ENCODE data around the gene SSRP1. TPM values are rescaled to one million over a fixed set of nuclear protein-coding genes. Genes with fewer than 3 reads are reported as not detected.
"Not testable (repeated sequence)": the region's sequence is repeated elsewhere in the genome, so short reads cannot be mapped to it uniquely, and the experiment has no call there.

Gene SSRP1
- total RNA-seq, 1 donor from 2014 or later = 85.4 TPM

DNA sequence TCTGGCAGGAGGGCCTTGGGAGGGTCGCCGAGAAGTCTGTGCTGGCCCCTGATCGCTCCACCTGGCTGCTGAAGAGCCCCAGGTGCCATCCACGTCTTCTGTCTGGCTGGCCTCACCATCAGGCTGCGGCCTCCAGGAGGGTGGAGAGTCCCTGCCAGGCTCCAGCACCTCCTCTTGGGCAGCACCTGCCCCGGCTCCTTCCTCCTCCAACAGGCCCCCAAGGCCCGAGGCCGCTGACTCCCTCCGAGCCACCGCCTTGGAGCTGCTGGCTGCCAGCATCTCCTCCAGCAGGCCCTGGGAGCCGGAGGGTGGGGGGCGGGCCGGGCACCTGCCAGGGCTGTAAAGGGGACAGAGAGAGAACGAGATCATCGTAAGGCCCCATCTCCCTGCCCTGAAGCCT is 33.2 kb downstream of the SSRP1 start:
- Histone ChIP-seq H3K36me3 (peaks cover 13 to 51% of the 10 kb centered on the region in 2 donors), H3K27me3 (no peaks in the 10 kb centered on the region), H3K4me3 (no peak overlapping the region), H3K27ac (no peak overlapping the region), H3K4me1 (peaks cover 46% of the 10 kb centered on the region), H3K9me3 (peaks cover 9% of the 10 kb centered on the region)
- TF ChIP-seq, protein P1, sequence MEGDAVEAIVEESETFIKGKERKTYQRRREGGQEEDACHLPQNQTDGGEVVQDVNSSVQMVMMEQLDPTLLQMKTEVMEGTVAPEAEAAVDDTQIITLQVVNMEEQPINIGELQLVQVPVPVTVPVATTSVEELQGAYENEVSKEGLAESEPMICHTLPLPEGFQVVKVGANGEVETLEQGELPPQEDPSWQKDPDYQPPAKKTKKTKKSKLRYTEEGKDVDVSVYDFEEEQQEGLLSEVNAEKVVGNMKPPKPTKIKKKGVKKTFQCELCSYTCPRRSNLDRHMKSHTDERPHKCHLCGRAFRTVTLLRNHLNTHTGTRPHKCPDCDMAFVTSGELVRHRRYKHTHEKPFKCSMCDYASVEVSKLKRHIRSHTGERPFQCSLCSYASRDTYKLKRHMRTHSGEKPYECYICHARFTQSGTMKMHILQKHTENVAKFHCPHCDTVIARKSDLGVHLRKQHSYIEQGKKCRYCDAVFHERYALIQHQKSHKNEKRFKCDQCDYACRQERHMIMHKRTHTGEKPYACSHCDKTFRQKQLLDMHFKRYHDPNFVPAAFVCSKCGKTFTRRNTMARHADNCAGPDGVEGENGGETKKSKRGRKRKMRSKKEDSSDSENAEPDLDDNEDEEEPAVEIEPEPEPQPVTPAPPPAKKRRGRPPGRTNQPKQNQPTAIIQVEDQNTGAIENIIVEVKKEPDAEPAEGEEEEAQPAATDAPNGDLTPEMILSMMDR (IDR thresholded peaks at IDR 0.05) = no peak
- TF ChIP-seq POLR2AphosphoS5 (IDR thresholded peaks at IDR 0.05; ENCODE audit: insufficient read depth in 1 of 2, low read depth in 1 of 2) (no peak), POLR2A (IDR thresholded peaks at IDR 0.05) (no peak)
- no peak for DNase-seq (ENCODE audit: extremely low spot score in 2 of 2)
- intact Hi-C loops (cut with DNase I) = no loop called here

DNA sequence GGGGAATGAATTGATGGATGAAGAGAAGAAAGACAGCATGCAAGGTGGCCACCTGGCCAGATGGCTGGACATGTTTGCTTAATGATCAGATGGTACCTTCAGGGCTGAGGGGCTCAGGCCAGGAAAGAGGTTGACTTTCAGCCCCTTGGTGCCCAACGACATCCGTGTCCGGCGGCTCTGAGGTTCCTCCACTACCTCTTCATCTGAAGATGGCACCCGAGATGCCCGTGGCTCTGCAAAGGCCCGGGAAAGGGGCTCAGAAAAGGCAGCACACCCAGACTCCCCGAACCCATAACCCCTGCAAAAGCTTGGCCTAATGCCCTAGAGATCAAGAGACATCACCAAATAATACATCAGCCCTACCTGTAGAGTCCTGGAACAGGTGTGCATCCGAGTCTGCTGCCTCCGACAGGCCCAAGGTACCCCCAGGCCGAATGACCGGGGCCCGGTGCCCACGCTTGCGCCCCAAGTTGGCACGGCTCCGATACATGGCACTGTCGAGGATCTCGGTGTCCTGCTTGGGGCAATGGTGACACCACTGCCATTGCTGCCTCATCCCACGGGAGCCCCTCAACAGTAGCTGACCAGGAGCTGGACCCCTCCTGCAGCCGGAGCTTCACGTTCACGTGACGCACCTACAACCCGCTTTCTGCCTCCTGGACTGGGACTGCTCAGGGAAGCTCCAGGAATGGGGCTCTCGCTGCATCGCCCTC is 33.8 kb downstream of the SSRP1 start:
- Histone ChIP-seq H3K27ac (no peak overlapping the region), H3K4me3 (no peak overlapping the region), H3K9me3 (peaks cover 9% of the 10 kb centered on the region), H3K27me3 (no peaks in the 10 kb centered on the region), H3K4me1 (peaks cover 40% of the 10 kb centered on the region), H3K36me3 (peaks cover 13 to 51% of the 10 kb centered on the region in 2 donors)
- intact Hi-C loops (cut with DNase I) = no loop called here
- TF ChIP-seq, protein P1 (IDR thresholded peaks at IDR 0.05) = no peak
- TF ChIP-seq POLR2A (IDR thresholded peaks at IDR 0.05) (no peak), POLR2AphosphoS5 (IDR thresholded peaks at IDR 0.05; ENCODE audit: insufficient read depth in 1 of 2, low read depth in 1 of 2) (no peak)
- DNase-seq (ENCODE audit: extremely low spot score in 2 of 2) = no peak

DNA sequence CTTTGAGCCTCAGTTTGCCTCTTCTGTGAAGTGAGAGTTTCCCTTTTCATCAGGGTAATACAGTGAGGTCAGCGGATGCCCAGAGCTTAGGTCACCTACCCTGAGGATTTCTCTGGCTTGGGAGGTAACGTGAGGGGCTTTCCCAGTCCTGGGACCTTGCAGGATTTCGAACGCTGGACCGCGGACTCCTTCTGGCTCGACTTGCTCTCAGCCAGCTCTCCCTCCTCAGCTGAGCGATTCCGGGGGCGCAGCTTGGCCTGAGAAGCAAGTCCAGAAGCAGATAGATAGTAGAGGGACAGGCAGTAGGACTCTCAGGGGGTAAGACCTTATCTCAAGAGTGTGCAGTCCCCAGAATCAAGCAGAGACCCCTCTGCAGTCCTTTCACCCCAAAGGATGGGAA is 34.9 kb downstream of the SSRP1 start:
- Histone ChIP-seq H3K4me3 (no peak overlapping the region), H3K27me3 (no peaks in the 10 kb centered on the region), H3K9me3 (peaks cover 9% of the 10 kb centered on the region), H3K36me3 (peaks cover 13 to 51% of the 10 kb centered on the region in 2 donors), H3K27ac (no peak overlapping the region), H3K4me1 (peaks cover 29% of the 10 kb centered on the region)
- TF ChIP-seq, protein P1 (IDR thresholded peaks at IDR 0.05) = no peak
- TF ChIP-seq POLR2AphosphoS5 (IDR thresholded peaks at IDR 0.05; ENCODE audit: insufficient read depth in 1 of 2, low read depth in 1 of 2) = no peak
- TF ChIP-seq POLR2A (IDR thresholded peaks at IDR 0.05) = no peak
- intact Hi-C loops (cut with DNase I) = no loop called here
- DNase-seq (ENCODE audit: extremely low spot score in 2 of 2) = no peak

DNA sequence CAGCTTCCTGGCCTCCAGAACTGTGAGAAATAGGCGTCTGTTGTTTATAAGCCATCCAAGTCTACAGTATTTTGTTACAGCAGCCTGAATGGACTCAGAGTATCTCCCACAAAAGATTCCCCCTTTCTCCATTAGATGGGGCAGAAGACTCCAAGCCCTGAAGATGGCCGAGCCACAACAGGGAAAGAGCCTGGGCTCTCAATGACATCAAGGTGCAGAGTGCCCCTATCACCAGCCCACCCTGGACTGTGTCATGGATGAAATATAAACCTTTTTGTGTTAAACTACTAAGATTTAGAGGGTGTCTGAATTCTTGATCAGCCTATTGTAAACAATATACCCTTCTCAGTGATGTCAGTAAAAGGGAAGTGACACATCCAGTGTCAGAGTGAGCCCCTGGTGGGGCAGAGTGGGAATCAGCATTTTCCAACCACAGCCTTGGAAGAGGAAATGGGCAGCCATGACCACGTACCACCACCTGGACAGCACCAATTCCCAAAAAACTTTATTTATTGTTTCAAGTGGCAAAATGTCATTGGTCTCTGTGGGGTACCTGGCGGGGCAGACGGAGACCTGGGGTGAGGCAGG is 36.4 kb downstream of the SSRP1 start:
- Histone ChIP-seq H3K36me3 (peaks cover 13 to 51% of the 10 kb centered on the region in 2 donors), H3K27me3 (no peaks in the 10 kb centered on the region), H3K9me3 (peaks cover 9% of the 10 kb centered on the region), H3K4me1 (peaks cover 25% of the 10 kb centered on the region), H3K27ac (no peak overlapping the region), H3K4me3 (no peak overlapping the region)
- TF ChIP-seq POLR2AphosphoS5 (IDR thresholded peaks at IDR 0.05; ENCODE audit: insufficient read depth in 1 of 2, low read depth in 1 of 2) = no peak
- TF ChIP-seq, protein P1 (IDR thresholded peaks at IDR 0.05) = no peak
- TF ChIP-seq POLR2A (IDR thresholded peaks at IDR 0.05) = no peak
- DNase-seq (ENCODE audit: extremely low spot score in 2 of 2) = no peak
- intact Hi-C loops (cut with DNase I) = no loop called here

DNA sequence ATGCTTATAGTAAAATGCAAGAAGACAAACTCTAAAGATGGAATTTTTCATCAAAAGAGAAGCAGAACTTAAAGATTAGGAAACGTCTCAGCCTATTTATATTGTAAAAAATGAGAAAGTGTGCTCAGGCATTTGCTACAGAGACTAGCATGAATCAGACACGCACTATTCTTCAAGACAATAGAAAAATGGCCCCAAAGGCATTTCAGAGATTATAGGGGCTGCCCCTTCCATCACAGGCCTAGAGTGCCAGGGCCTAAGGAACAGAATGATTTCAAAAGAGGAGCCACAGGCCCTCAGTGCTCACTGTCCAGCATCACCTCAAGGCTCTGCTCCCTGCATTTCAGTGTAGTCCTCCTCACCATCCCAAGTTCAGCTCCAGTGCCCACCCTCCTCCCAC is 38.5 kb downstream of the SSRP1 start:
- H3K4me1 ChIP-seq = peaks cover 16% of the 10 kb centered on the region
- H3K4me3 ChIP-seq = no peak overlapping the region
- H3K27me3 ChIP-seq = no peaks in the 10 kb centered on the region
- peaks cover 13 to 39% of the 10 kb centered on the region in 2 donors for H3K36me3 ChIP-seq
- no peak overlapping the region for H3K27ac ChIP-seq
- H3K9me3 ChIP-seq = peaks cover 9% of the 10 kb centered on the region
- no peak for DNase-seq (ENCODE audit: extremely low spot score in 2 of 2)
- TF ChIP-seq POLR2AphosphoS5 (IDR thresholded peaks at IDR 0.05; ENCODE audit: insufficient read depth in 1 of 2, low read depth in 1 of 2) (no peak), POLR2A (IDR thresholded peaks at IDR 0.05) (no peak)
- TF ChIP-seq, protein P1 (IDR thresholded peaks at IDR 0.05) = no peak
- intact Hi-C loops (cut with DNase I) = no loop called here

DNA sequence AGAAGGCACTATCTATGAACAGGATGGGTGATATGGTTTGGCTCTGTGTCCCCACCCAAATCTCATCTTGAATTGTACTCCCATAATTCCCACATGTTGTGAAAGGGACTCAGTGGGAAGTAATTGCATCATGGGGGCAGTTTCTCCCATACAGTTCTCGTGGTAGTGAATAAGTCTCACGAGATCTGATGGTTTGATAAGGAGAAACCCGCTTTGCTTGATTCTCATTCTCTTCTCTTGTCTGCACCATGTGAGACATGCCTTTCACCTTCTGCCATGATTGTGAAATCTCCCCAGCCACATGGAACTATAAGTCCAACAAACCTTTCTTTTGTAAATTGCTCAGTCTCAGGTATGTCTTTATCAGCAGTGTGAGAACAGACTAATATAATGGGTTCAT is 39.5 kb downstream of the SSRP1 start:
- H3K4me3 ChIP-seq; intact Hi-C loops (cut with DNase I); H3K27ac ChIP-seq; H3K9me3 ChIP-seq; DNase-seq (ENCODE audit: extremely low spot score in 2 of 2); H3K27me3 ChIP-seq: not testable (repeated sequence)
- Histone ChIP-seq H3K4me1 (peaks cover 16% of the 10 kb centered on the region), H3K36me3 (peaks cover 13 to 29% of the 10 kb centered on the region in 2 donors)
